WTC11 (cell line): ENCODE measurements around the gene ERC2. TPM values are rescaled to one million over a fixed set of nuclear protein-coding genes. Genes with fewer than 3 reads are reported as not detected.

Experiments used
- ATAC-seq: fragments of 200-7000 bp; cut with Tn5 transposase; 2 replicates; pipeline ENCODE4 v1.10.0; 2021; ENCODE audit warnings: mild to moderate bottlenecking, moderate library complexity
- CTCF ChIA-PET: fragments of 300-600 bp; sonication (Branson Sonifier 250); formaldehyde crosslinking; loops from one replicate; lab custom pipeline; 2021; ENCODE audit warnings: antibody characterized with exemption; lab: Charles Lee
- POLR2A ChIA-PET: fragments of 350-600 bp; sonication (Branson Sonifier 250); formaldehyde crosslinking; loops from one replicate; lab custom pipeline; 2021; ENCODE audit warnings: antibody characterized with exemption; lab: Charles Lee
- DNase-seq: peaks from one replicate; pipeline ENCODE4 v3.0.0; 2021; ENCODE audit warnings: low spot score
- H3K27ac Mint-ChIP-seq: 2 replicates; pipeline ENCODE4 v1.8.0; 2021; ENCODE audit warnings: mixed read lengths
- H3K27me3 Mint-ChIP-seq: 2 replicates; pipeline ENCODE4 v1.8.0; 2021; ENCODE audit warnings: low read depth, mild to moderate bottlenecking, moderate library complexity, mixed read lengths
- H3K36me3 Mint-ChIP-seq: 2 replicates; pipeline ENCODE4 v1.8.0; 2021; ENCODE audit warnings: mixed read lengths
- H3K4me1 Mint-ChIP-seq: 2 replicates; pipeline ENCODE4 v1.8.0; 2022; ENCODE audit warnings: mixed read lengths
- H3K4me3 Mint-ChIP-seq: 2 replicates; pipeline ENCODE4 v1.8.0; 2021; ENCODE audit warnings: mild to moderate bottlenecking, moderate library complexity, mixed read lengths
- H3K9me3 Mint-ChIP-seq: 2 replicates; pipeline ENCODE4 v1.8.0; 2021; ENCODE audit warnings: mixed read lengths
- ATF2 ChIP-seq: sonication (generic); formaldehyde crosslinking; IDR thresholded peaks from 2 replicates; pipeline ENCODE4 v1.8.1; 2022; ENCODE audit warnings: low read depth, missing genetic modification reagents, borderline replicate concordance
- E2F1 ChIP-seq: sonication (generic); formaldehyde crosslinking; IDR thresholded peaks from 2 replicates; pipeline ENCODE4 v1.8.0; 2022; ENCODE audit warnings: mild to moderate bottlenecking, missing genetic modification reagents
- ERG ChIP-seq: fragments of 250-450 bp; sonication (Bioruptor Pico); IDR thresholded peaks from 2 replicates; pipeline ENCODE4 v1.8.0; 2021; ENCODE audit warnings: mild to moderate bottlenecking
- GABPB1 ChIP-seq: sonication (generic); formaldehyde crosslinking; IDR thresholded peaks from 2 replicates; pipeline ENCODE4 v1.8.1; 2023; ENCODE audit warnings: mild to moderate bottlenecking, missing genetic modification reagents
- GRHL2 ChIP-seq: fragments of 250-450 bp; sonication (Bioruptor Pico); IDR thresholded peaks from 2 replicates; pipeline ENCODE4 v1.8.0; 2022; ENCODE audit warnings: mild to moderate bottlenecking, moderate library complexity; ENCODE audit not compliant: insufficient replicate concordance, severe bottlenecking
- HMGA2 ChIP-seq: fragments of 250-450 bp; sonication (Bioruptor Pico); IDR thresholded peaks from 2 replicates; pipeline ENCODE4 v1.4.0; 2021; ENCODE audit warnings: mild to moderate bottlenecking, moderate library complexity
- IRF1 ChIP-seq: sonication (generic); formaldehyde crosslinking; IDR thresholded peaks from 2 replicates; pipeline ENCODE4 v1.8.0; 2023; ENCODE audit warnings: missing genetic modification reagents
- JAZF1 ChIP-seq: fragments of 250-450 bp; sonication (Bioruptor Pico); IDR thresholded peaks from 2 replicates; pipeline ENCODE4 v1.9.0; 2021; ENCODE audit warnings: moderate library complexity, mild to moderate bottlenecking, inconsistent platforms
- NFE2L1 ChIP-seq: sonication (generic); formaldehyde crosslinking; IDR thresholded peaks from 2 replicates; pipeline ENCODE4 v1.8.1; 2023; ENCODE audit warnings: missing genetic modification reagents
- NFYB ChIP-seq: sonication (generic); formaldehyde crosslinking; conservative IDR thresholded peaks from 2 replicates; pipeline ENCODE4 v1.8.0; 2022; ENCODE audit warnings: low read depth, missing genetic modification reagents
- NR3C1 ChIP-seq: sonication (generic); formaldehyde crosslinking; conservative IDR thresholded peaks from 2 replicates; pipeline ENCODE4 v1.8.1; 2023; ENCODE audit warnings: low read depth, mild to moderate bottlenecking, missing genetic modification reagents
- PREB ChIP-seq: sonication (generic); formaldehyde crosslinking; IDR thresholded peaks from 2 replicates; pipeline ENCODE4 v1.8.1; 2022; ENCODE audit warnings: mild to moderate bottlenecking, missing genetic modification reagents, moderate library complexity, borderline replicate concordance
- PRRX2 ChIP-seq: fragments of 250-450 bp; sonication (Bioruptor Pico); IDR thresholded peaks from 2 replicates; pipeline ENCODE4 v1.8.0; 2021; ENCODE audit warnings: mild to moderate bottlenecking
- SP1 ChIP-seq: sonication (generic); formaldehyde crosslinking; conservative IDR thresholded peaks from 2 replicates; pipeline ENCODE4 v1.8.1; 2022; ENCODE audit warnings: missing genetic modification reagents
- TP53 ChIP-seq: sonication (generic); formaldehyde crosslinking; IDR thresholded peaks from 2 replicates; pipeline ENCODE4 v1.8.1; 2023; ENCODE audit warnings: mild to moderate bottlenecking, missing genetic modification reagents
- ZBTB21 ChIP-seq: sonication (generic); formaldehyde crosslinking; IDR thresholded peaks from 2 replicates; pipeline ENCODE4 v1.8.1; 2023; ENCODE audit warnings: mild to moderate bottlenecking, missing genetic modification reagents, borderline replicate concordance
- ZNF138 ChIP-seq: sonication (generic); formaldehyde crosslinking; conservative IDR thresholded peaks from 2 replicates; pipeline ENCODE4 v1.8.1; 2022; ENCODE audit warnings: mild to moderate bottlenecking, moderate library complexity, missing genetic modification reagents
- ZNF232 ChIP-seq: sonication (generic); formaldehyde crosslinking; IDR thresholded peaks from 2 replicates; pipeline ENCODE4 v1.8.0; 2022; ENCODE audit warnings: mild to moderate bottlenecking, missing genetic modification reagents
- ZNF416 ChIP-seq: fragments of 250-450 bp; sonication (Bioruptor Pico); IDR thresholded peaks from 2 replicates; pipeline ENCODE4 v1.9.0; 2021; ENCODE audit warnings: mild to moderate bottlenecking, inconsistent platforms
- ZNF423 ChIP-seq: fragments of 250-450 bp; sonication (Bioruptor Pico); IDR thresholded peaks from 2 replicates; pipeline ENCODE4 v2.1.2; 2022; ENCODE audit warnings: mild to moderate bottlenecking, moderate library complexity
- ZNF671 ChIP-seq: fragments of 250-450 bp; sonication (Bioruptor Pico); IDR thresholded peaks from 2 replicates; pipeline ENCODE4 v1.8.0; 2021; ENCODE audit warnings: mild to moderate bottlenecking
- total RNA-seq: library from RNA; stranded (reverse); gene quantifications from 3 replicates; pipeline ENCODE4 v1.2.3, GENCODE V29; 2021

The ERC2 gene
- total RNA-seq, 1 experiment from 2014 or later = 23.5 TPM

- ChIA-PET CTCF (interaction anchor here (1.5 kb wide), 1 partner anchor 9 kb away, joined by 3 read pairs; no protein-coding TSS in a partner anchor), POLR2A (no interaction called here)
- Mint-ChIP-seq H3K4me1 (peaks cover 19% of the 10 kb centered on the region), H3K4me3 (no peak overlapping the region), H3K27ac (no peak overlapping the region), H3K27me3 (no peaks in the 10 kb centered on the region; the same call in 1 of the 2 replicates), H3K36me3 (no peaks in the 10 kb centered on the region), H3K9me3 (no peaks in the 10 kb centered on the region)
- DNase-seq (no peak), ATAC-seq (peak; percentile 36)
- TF ChIP-seq GABPB1 = no peak
- no peak for TF ChIP-seq SP1 (CRISPR knock-in tag)
- no peak for TF ChIP-seq ZNF671
- TF ChIP-seq IRF1 (CRISPR knock-in tag) = no peak
Observed at GRCh38 chr3:55531321-55531720, 936.9 kb downstream of the ERC2 start.

GRCh38 chr3:55527361-55527760 is 940.9 kb downstream of the ERC2 start:
- CTCF ChIA-PET = no interaction called here
- no peaks in the 10 kb centered on the region; the same call in 1 of the 2 replicates for H3K27me3 Mint-ChIP-seq
- H3K36me3 Mint-ChIP-seq = no peaks in the 10 kb centered on the region

GRCh38 chr3:55526332-55527030 is 941.8 kb downstream of the ERC2 start:
- TF ChIP-seq NR3C1 (no peak), PREB (no peak), IRF1 (CRISPR knock-in tag) (no peak), ZNF138 (CRISPR knock-in tag) (no peak)
- TF ChIP-seq, all 79 proteins: peak for 0
- Mint-ChIP-seq H3K9me3 (no peaks in the 10 kb centered on the region), H3K27me3 (no peaks in the 10 kb centered on the region; the same call in 1 of the 2 replicates), H3K36me3 (no peaks in the 10 kb centered on the region), H3K4me3 (no peak overlapping the region), H3K4me1 (peaks cover 26% of the 10 kb centered on the region), H3K27ac (no peak overlapping the region)
- DNase-seq (no peak), ATAC-seq (no peak)
- CTCF ChIA-PET = no interaction called here
- POLR2A ChIA-PET = no interaction called here

More at GRCh38 chr3:55527361-55527760, 940.9 kb downstream of the ERC2 start:
- DNase-seq (no peak), ATAC-seq (no peak)
- Mint-ChIP-seq H3K27ac (no peak overlapping the region), H3K4me1 (peaks cover 25% of the 10 kb centered on the region), H3K9me3 (no peaks in the 10 kb centered on the region), H3K4me3 (no peak overlapping the region)
- no peak for TF ChIP-seq PRRX2 (CRISPR knock-in tag)
- POLR2A ChIA-PET = no interaction called here

- no peak for ATAC-seq
- ChIA-PET POLR2A (no interaction called here), CTCF (interaction anchor here (1.7 kb wide), 1 partner anchor 13 kb away, joined by 3 read pairs; no protein-coding TSS in a partner anchor)
- H3K36me3 Mint-ChIP-seq = no peaks in the 10 kb centered on the region
- H3K27me3 Mint-ChIP-seq = no peaks in the 10 kb centered on the region
- H3K4me1 Mint-ChIP-seq = peaks cover 26% of the 10 kb centered on the region
- H3K4me3 Mint-ChIP-seq = no peak overlapping the region
- no peaks in the 10 kb centered on the region for H3K9me3 Mint-ChIP-seq
- DNase-seq = no peak
- H3K27ac Mint-ChIP-seq = no peak overlapping the region
- TF ChIP-seq ZNF232 (CRISPR knock-in tag) = no peak
- TF ChIP-seq JAZF1 (CRISPR knock-in tag) = no peak
- no peak for TF ChIP-seq GRHL2 (CRISPR knock-in tag)
- TF ChIP-seq ZNF138 (CRISPR knock-in tag) = no peak
- TF ChIP-seq NFE2L1 (CRISPR knock-in tag) = no peak
- no peak for TF ChIP-seq TP53
- no peak for TF ChIP-seq ERG (CRISPR knock-in tag)
- no peak for TF ChIP-seq HMGA2 (CRISPR knock-in tag)
- no peak for TF ChIP-seq ZBTB21 (CRISPR knock-in tag)
- TF ChIP-seq ZNF416 (CRISPR knock-in tag) = no peak
- TF ChIP-seq ZNF423 = no peak
- TF ChIP-seq PREB = no peak
- no peak for TF ChIP-seq ATF2 (CRISPR knock-in tag)
- TF ChIP-seq NFYB (CRISPR knock-in tag) = no peak
- no peak for TF ChIP-seq E2F1
Observed at GRCh38 chr3:55525436-55525835, 942.8 kb downstream of the ERC2 start.
